HCT116 (cell line): ENCODE measurements around the gene FAH. TPM values are rescaled to one million over a fixed set of nuclear protein-coding genes. Genes with fewer than 3 reads are reported as not detected.

ENCODE experiments used
- ATAC-seq: fragments of 200-7000 bp; cut with Tn5 transposase; 2 replicates; pipeline ENCODE4 v1.9.1; 2020; ENCODE audit warnings: mild to moderate bottlenecking, moderate library complexity
- BruUV-seq: library from RNA; stranded (reverse); fragments of 400-500 nt; replicated peaks from 2 replicates; lab custom pipeline; 2021; lab: Mats Ljungman, UMichigan
- CTCF ChIA-PET: fragments of 300-600 bp; sonication (Branson Sonifier 250); formaldehyde crosslinking; loops from one replicate; lab custom pipeline; 2021; ENCODE audit warnings: antibody characterized with exemption; lab: Charles Lee
- POLR2A ChIA-PET: fragments of 300-600, 350-600 bp; sonication (Branson Sonifier 250); formaldehyde crosslinking; loops from one replicate; lab custom pipeline; 2021; ENCODE audit warnings: antibody characterized with exemption; lab: Charles Lee
- RAD21 ChIA-PET, 2 experiments: fragments of 300-600 bp; sonication (Branson Sonifier 250); formaldehyde crosslinking; loops; one replicate each; lab custom pipeline; 2023; ENCODE audit warnings: low total read pairs in 2 of 2; ENCODE audit not compliant: uncharacterized antibody in 2 of 2, unreplicated experiment in 2 of 2, low non-redundant PET in 1 of 2; lab: Charles Lee
- DNase-seq: peaks from one replicate; pipeline ENCODE4 v3.0.0-alpha.2; 2010; ENCODE audit warnings: low read depth, low spot score
- H2AFZ ChIP-seq: fragments of 200-600 bp; shearing (Covaris generic), sonication (generic); 2 replicates; pipeline ENCODE4 v1.6.1; 2017; ENCODE audit warnings: low read depth, mixed run types, mixed read lengths, antibody characterized with exemption, low read length; ENCODE audit not compliant: poor library complexity, severe bottlenecking
- H3K27ac ChIP-seq: 2 replicates; pipeline ENCODE4 v1.5.1; 2012; ENCODE audit warnings: low read depth, low read length
- H3K27me3 ChIP-seq: fragments of 200-600 bp; sonication (generic); 2 replicates; pipeline ENCODE4 v1.6.1; 2016; ENCODE audit warnings: mixed run types, low read length, mixed read lengths; ENCODE audit not compliant: insufficient read depth
- H3K36me3 ChIP-seq, 2 experiments: fragments of 200-500 bp in 1 of 2; fragments of 200-600 bp in 1 of 2; sonication (Bioruptor generic) in 1 of 2; sonication (generic) in 1 of 2; 2 replicates each; pipeline versions ENCODE4 v1.5.1 to v1.6.1; 2014 to 2016; ENCODE audit warnings: low read length in 2 of 2, inconsistent platforms in 1 of 2, mixed read lengths in 1 of 2, mixed run types in 1 of 2; ENCODE audit not compliant: insufficient read depth in 2 of 2, control insufficient read depth in 1 of 2
- H3K4me1 ChIP-seq, 2 experiments: fragments of 200-600 bp in 1 of 2; sonication (generic) in 1 of 2; 2 replicates each; pipeline versions ENCODE4 v1.5.1 to v1.6.1; 2012 to 2017; ENCODE audit warnings: low read length in 2 of 2, inconsistent platforms in 1 of 2, mild to moderate bottlenecking in 1 of 2, mixed read lengths in 1 of 2, mixed run types in 1 of 2, moderate library complexity in 1 of 2; ENCODE audit not compliant: insufficient read depth in 2 of 2, control insufficient read depth in 1 of 2
- H3K4me2 ChIP-seq: fragments of 200-600 bp; sonication (generic); 2 replicates; pipeline ENCODE4 v1.6.1; 2017; ENCODE audit warnings: mixed run types, low read length, mixed read lengths
- H3K4me3 ChIP-seq, 2 experiments: fragments of 200-600 bp in 1 of 2; sonication (generic) in 1 of 2; replicated peaks in 1 of 2; 2 replicates each; pipeline ENCODE4 v1.5.1; 2011 to 2016; ENCODE audit warnings: low read length in 2 of 2, control low read depth in 1 of 2, low read depth in 1 of 2, mild to moderate bottlenecking in 1 of 2, mixed read lengths in 1 of 2, mixed run types in 1 of 2
- H3K79me2 ChIP-seq: fragments of 200-600 bp; sonication (generic); 2 replicates; pipeline ENCODE4 v1.6.1; 2017; ENCODE audit warnings: mild to moderate bottlenecking, mixed run types, low read length, moderate library complexity, mixed read lengths; ENCODE audit not compliant: insufficient read depth
- H3K9ac ChIP-seq: fragments of 200-600 bp; sonication (generic); 2 replicates; pipeline ENCODE4 v1.6.1; 2016; ENCODE audit warnings: low read length, mixed read lengths
- H3K9me2 ChIP-seq: fragments of 200-600 bp; sonication (generic), shearing (Covaris generic); 2 replicates; pipeline ENCODE4 v1.6.1; 2017; ENCODE audit warnings: mixed run types, mild to moderate bottlenecking, moderate library complexity; ENCODE audit not compliant: insufficient read depth
- H3K9me3 ChIP-seq, 2 experiments: fragments of 200-500 bp in 1 of 2; fragments of 200-600 bp in 1 of 2; sonication (Bioruptor generic) in 1 of 2; sonication (generic) in 1 of 2; 2 replicates each; pipeline ENCODE4 v1.6.1; 2014 to 2017; ENCODE audit warnings: low read length in 2 of 2, mixed read lengths in 2 of 2, inconsistent platforms in 1 of 2, low read depth in 1 of 2, mild to moderate bottlenecking in 1 of 2, mixed run types in 1 of 2, moderate library complexity in 1 of 2; ENCODE audit not compliant: control insufficient read depth in 1 of 2, insufficient read depth in 1 of 2
- H4K20me1 ChIP-seq: fragments of 200-600 bp; sonication (generic), shearing (Covaris generic); 2 replicates; pipeline ENCODE4 v1.6.1; 2017; ENCODE audit warnings: mixed run types, mild to moderate bottlenecking, moderate library complexity; ENCODE audit not compliant: insufficient read depth
- CBX3 ChIP-seq: IDR thresholded peaks from 2 replicates; pipeline ENCODE4 v1.6.1; 2012; ENCODE audit warnings: low read depth
- CEBPB ChIP-seq: IDR thresholded peaks from 2 replicates; pipeline ENCODE4 v1.6.1; 2012; ENCODE audit warnings: low read depth
- CTCF ChIP-seq, 3 experiments: fragments of 200-600 bp in 1 of 3; sonication (generic) in 1 of 3; IDR thresholded peaks in 2 of 3; conservative IDR thresholded peaks in 1 of 3; 2 replicates each; pipeline ENCODE4 v1.5.1; 2012 to 2017; ENCODE audit warnings: low read depth in 2 of 3, low read length in 2 of 3, antibody characterized with exemption in 1 of 3, borderline replicate concordance in 1 of 3, control low read depth in 1 of 3, mild to moderate bottlenecking in 1 of 3, mixed read lengths in 1 of 3, mixed run types in 1 of 3, moderate library complexity in 1 of 3; ENCODE audit not compliant: insufficient read depth in 1 of 3
- ELF1 ChIP-seq: IDR thresholded peaks from 2 replicates; pipeline ENCODE4 v1.6.1; 2012; ENCODE audit warnings: low read depth, borderline replicate concordance
- EZH2 ChIP-seq: fragments of 200-600 bp; sonication (generic); IDR thresholded peaks from 2 replicates; pipeline ENCODE4 v1.6.1; 2017; ENCODE audit warnings: antibody characterized with exemption, mixed run types
- EZH2phosphoT487 ChIP-seq: fragments of 200-600 bp; IDR thresholded peaks from 2 replicates; pipeline ENCODE4 v1.6.1; 2018; ENCODE audit warnings: antibody characterized with exemption, borderline replicate concordance
- FOSL1 ChIP-seq: IDR thresholded peaks from 2 replicates; pipeline ENCODE4 v1.6.1; 2012; ENCODE audit warnings: low read depth
- JUND ChIP-seq: IDR thresholded peaks from 2 replicates; pipeline ENCODE4 v1.6.1; 2012
- POLR2AphosphoS5 ChIP-seq: IDR thresholded peaks from 2 replicates; pipeline ENCODE4 v1.6.1; 2011; ENCODE audit warnings: mild to moderate bottlenecking, low read depth, low read length, moderate library complexity
- RAD21 ChIP-seq: IDR thresholded peaks from 2 replicates; pipeline ENCODE4 v1.6.1; 2012; ENCODE audit warnings: low read depth, mild to moderate bottlenecking
- SRF ChIP-seq: IDR thresholded peaks from 2 replicates; pipeline ENCODE4 v1.6.1; 2012; ENCODE audit warnings: low read depth
- YY1 ChIP-seq: IDR thresholded peaks from 2 replicates; pipeline ENCODE4 v1.6.1; 2011; ENCODE audit warnings: low read length, low read depth, moderate library complexity, mild to moderate bottlenecking; ENCODE audit not compliant: insufficient replicate concordance; ENCODE audit errors: extremely low read depth
- ZNF274 ChIP-seq: fragments of 200-500 bp; sonication (Bioruptor generic); IDR thresholded peaks from 2 replicates; pipeline ENCODE4 v1.6.1; 2014; ENCODE audit warnings: mild to moderate bottlenecking, low read depth, low read length, inconsistent platforms
- intact Hi-C: fragments of 100-400 bp; cut with micrococcal nuclease; formaldehyde crosslinking; loops from 2 replicates; pipeline ENCODE4 v1.10.0; 2022
- total RNA-seq: library from RNA; stranded (reverse); gene quantifications from one replicate; pipeline ENCODE4 v1.2.1, GENCODE V29; 2021; ENCODE audit not compliant: unreplicated experiment
- TF ChIP-seq, protein P1 (sequence below): IDR thresholded peaks from 2 replicates; pipeline ENCODE4 v1.6.1; 2011; ENCODE audit warnings: mild to moderate bottlenecking, low read length, moderate library complexity; ENCODE audit not compliant: insufficient replicate concordance; ENCODE audit errors: extremely low read depth

Gene FAH
- total RNA-seq, 1 experiment from 2014 or later: 20.0 TPM

- no peaks in the 10 kb centered on the region for H3K36me3 ChIP-seq
- no peaks in the 10 kb centered on the region for H3K9me2 ChIP-seq
- no peak for DNase-seq
- H3K4me1 ChIP-seq: no peaks in the 10 kb centered on the region
- no peak overlapping the region for H3K27ac ChIP-seq
- RAD21 ChIA-PET: no interaction called here
- ATAC-seq: no peak
- CTCF ChIA-PET: no interaction called here
- H3K9ac ChIP-seq: no peak overlapping the region
- no peak overlapping the region for H3K4me2 ChIP-seq
- no peak overlapping the region for H2AFZ ChIP-seq
- POLR2A ChIA-PET: no interaction called here
- no peaks in the 10 kb centered on the region for H3K79me2 ChIP-seq
- no peaks in the 10 kb centered on the region for H4K20me1 ChIP-seq
- H3K9me3 ChIP-seq: no peaks in the 10 kb centered on the region
- no peak overlapping the region for H3K4me3 ChIP-seq
- BruUV-seq: no TSS peak
- intact Hi-C loops: no loop called here
- no peak for TF ChIP-seq SRF
- TF ChIP-seq CEBPB: no peak
- TF ChIP-seq, protein P1, sequence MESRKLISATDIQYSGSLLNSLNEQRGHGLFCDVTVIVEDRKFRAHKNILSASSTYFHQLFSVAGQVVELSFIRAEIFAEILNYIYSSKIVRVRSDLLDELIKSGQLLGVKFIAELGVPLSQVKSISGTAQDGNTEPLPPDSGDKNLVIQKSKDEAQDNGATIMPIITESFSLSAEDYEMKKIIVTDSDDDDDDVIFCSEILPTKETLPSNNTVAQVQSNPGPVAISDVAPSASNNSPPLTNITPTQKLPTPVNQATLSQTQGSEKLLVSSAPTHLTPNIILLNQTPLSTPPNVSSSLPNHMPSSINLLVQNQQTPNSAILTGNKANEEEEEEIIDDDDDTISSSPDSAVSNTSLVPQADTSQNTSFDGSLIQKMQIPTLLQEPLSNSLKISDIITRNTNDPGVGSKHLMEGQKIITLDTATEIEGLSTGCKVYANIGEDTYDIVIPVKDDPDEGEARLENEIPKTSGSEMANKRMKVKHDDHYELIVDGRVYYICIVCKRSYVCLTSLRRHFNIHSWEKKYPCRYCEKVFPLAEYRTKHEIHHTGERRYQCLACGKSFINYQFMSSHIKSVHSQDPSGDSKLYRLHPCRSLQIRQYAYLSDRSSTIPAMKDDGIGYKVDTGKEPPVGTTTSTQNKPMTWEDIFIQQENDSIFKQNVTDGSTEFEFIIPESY: no peak
- no peak for TF ChIP-seq POLR2AphosphoS5
- TF ChIP-seq RAD21: no peak
- no peaks in the 10 kb centered on the region for H3K27me3 ChIP-seq
These were observed 63.3 kb downstream of the FAH start for GRCh38 chr15:80216141-80216540.

DNA sequence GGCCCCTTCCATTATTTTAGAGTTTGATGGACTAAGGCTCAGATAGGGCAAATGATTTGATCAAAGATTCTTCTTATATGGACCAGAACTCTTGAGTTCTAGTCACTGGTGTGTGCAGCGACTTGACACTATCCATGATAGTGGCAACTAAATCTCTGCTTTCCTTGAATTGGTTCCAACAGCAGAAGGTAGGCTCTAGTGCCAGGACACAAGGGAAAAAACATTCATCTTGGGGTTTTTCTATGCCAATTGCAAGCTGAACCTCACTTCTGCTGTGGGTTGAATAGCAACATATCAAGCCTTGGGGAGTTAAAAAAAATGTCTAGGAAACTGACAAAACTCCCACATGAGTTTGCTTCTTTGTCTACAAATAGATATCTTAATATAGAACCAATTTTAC is 64.1 kb downstream of the FAH start:
- Histone ChIP-seq H3K9ac (no peak overlapping the region), H3K9me3 (no peaks in the 10 kb centered on the region), H3K4me2 (no peak overlapping the region), H3K4me3 (no peak overlapping the region), H4K20me1 (no peaks in the 10 kb centered on the region), H2AFZ (no peak overlapping the region), H3K36me3 (no peaks in the 10 kb centered on the region), H3K27me3 (no peaks in the 10 kb centered on the region), H3K27ac (no peak overlapping the region), H3K9me2 (no peaks in the 10 kb centered on the region), H3K4me1 (no peaks in the 10 kb centered on the region), H3K79me2 (no peaks in the 10 kb centered on the region)
- BruUV-seq: no TSS peak
- RAD21 ChIA-PET: no interaction called here
- POLR2A ChIA-PET: no interaction called here
- intact Hi-C loops: no loop called here
- CTCF ChIA-PET: no interaction called here
- ATAC-seq (no peak), DNase-seq (no peak)
- no peak for TF ChIP-seq ELF1
- TF ChIP-seq FOSL1: no peak
- no peak for TF ChIP-seq YY1
- TF ChIP-seq EZH2phosphoT487: no peak
- no peak for TF ChIP-seq SRF
- no peak for TF ChIP-seq EZH2
- TF ChIP-seq JUND: no peak
- no peak for TF ChIP-seq ZNF274
- no peak for TF ChIP-seq POLR2AphosphoS5
- TF ChIP-seq CTCF (IDR thresholded peaks at IDR 0.05 in 2 of 3, conservative IDR thresholded peaks at IDR 0.05 in 1 of 3; ENCODE audit: borderline replicate concordance in 1 of 3, insufficient read depth in 1 of 3, low read depth in 2 of 3, low read length in 2 of 3): no peak
- TF ChIP-seq, protein P1: no peak
- TF ChIP-seq CBX3: no peak
- no peak for TF ChIP-seq RAD21
